ENCODE results near the gene PNMA8B. TPM values are rescaled to one million over a fixed set of nuclear protein-coding genes. Genes with fewer than 3 reads are reported as not detected.

PNMA8B gene
- total RNA-seq, 1 experiment from 2014 or later = 1.5 TPM

GRCh38 chr19:46490774-46491173 lies 4.9 kb downstream of the PNMA8B start:
- Histone ChIP-seq H2BK20ac (ENCODE audit: low read depth, low read length, poor library complexity, severe bottlenecking) (no peak overlapping the region), H4K8ac (replicated peaks; ENCODE audit: insufficient read length, low read depth, low read length) (no peak overlapping the region), H2BK12ac (ENCODE audit: insufficient read length, low read depth, low read length) (no peak overlapping the region), H3K14ac (ENCODE audit: insufficient read depth, low read length) (no peak overlapping the region), H4K91ac (ENCODE audit: insufficient read length, low read depth, low read length) (no peak overlapping the region), H2BK120ac (ENCODE audit: low read depth, low read length, poor library complexity, severe bottlenecking) (no peak overlapping the region), H3K9me3 (ENCODE audit: control insufficient read depth, low read depth, low read length) (no peaks in the 10 kb centered on the region), H3K9ac (ENCODE audit: extremely low read depth, insufficient read length, low read length) (no peak overlapping the region), H2AK5ac (ENCODE audit: insufficient read length, low read length) (no peak overlapping the region), H3K23me2 (ENCODE audit: insufficient read length, low read depth, low read length, poor library complexity, severe bottlenecking) (peaks cover 16% of the 10 kb centered on the region), H3T11ph (ENCODE audit: low read length) (no peak overlapping the region), H3K27me3 (ENCODE audit: insufficient read depth, low read length) (peaks cover 3% of the 10 kb centered on the region; the same call in 1 of the 2 replicates), H3K56ac (ENCODE audit: insufficient read length, low read depth, low read length) (no peak overlapping the region), H3K4me1 (ENCODE audit: insufficient read depth, low read length) (no peaks in the 10 kb centered on the region), H2BK5ac (ENCODE audit: insufficient read length, low read length) (no peak overlapping the region), H3K4ac (ENCODE audit: low read depth, low read length) (no peak overlapping the region), H4K5ac (ENCODE audit: insufficient read length, low read depth, low read length) (no peak overlapping the region), H3K79me1 (ENCODE audit: insufficient read depth, low read depth, low read length, poor library complexity, severe bottlenecking) (no peaks in the 10 kb centered on the region), H3K18ac (ENCODE audit: insufficient read length, low read depth, low read length) (no peak overlapping the region), H3K4me2 (ENCODE audit: insufficient read depth, insufficient read length, low read length) (no peak overlapping the region), H4K20me1 (ENCODE audit: control insufficient read depth, insufficient read depth, insufficient read length) (no peaks in the 10 kb centered on the region), H3K27ac (ENCODE audit: insufficient read length, low read depth, low read length) (no peak overlapping the region), H2AFZ (ENCODE audit: low read length) (no peak overlapping the region), H3K79me2 (ENCODE audit: insufficient read depth, low read length) (no peaks in the 10 kb centered on the region), H2BK15ac (ENCODE audit: low read depth, low read length) (no peak overlapping the region), H3K23ac (ENCODE audit: insufficient read length, low read depth, low read length) (no peak overlapping the region)
- no peak for TF ChIP-seq CTCF (conservative IDR thresholded peaks at IDR 0.05)
- Mint-ChIP-seq H3K27me3 (ENCODE audit: low read depth) (peaks cover 75% of the 10 kb centered on the region), H3K27ac (no peak overlapping the region), H3K4me1 (peaks cover 15 to 44% of the 10 kb centered on the region in 2 experiments), H3K9me3 (peaks cover 0 to 2% of the 10 kb centered on the region in 2 experiments; a peak in 2 of 5 replicates), H3K4me3 (0 out of 5 replicates have a peak overlapping the region, but pooled peaks of 1 of the 2 experiments have one; percentile 17), H3K36me3 (ENCODE audit: insufficient read depth in 1 of 3, low read depth in 3 of 3) (peaks cover 0 to 7% (median 3%) of the 10 kb centered on the region in 3 experiments; a peak in 3 of 7 replicates)
- no CpG with 5 or more reads among the region's 9 CpGs for WGBS (ENCODE audit: extremely low coverage, insufficient read length, low lambda C conversion rate)
- DNase-seq = no peak
